HT1080 (cell line): Measurements from ENCODE around the gene TCF7L2. TPM values are rescaled to one million over a fixed set of nuclear protein-coding genes. Genes with fewer than 3 reads are reported as not detected.

Experiments used
- DNase-seq: peaks from one replicate; pipeline ENCODE4 v3.0.0-alpha.2; 2015; ENCODE audit warnings: low read depth
- total RNA-seq: library from RNA; depleted of rRNA; stranded (reverse); fragments of >200 nt; shearing (Covaris generic); gene quantifications from 2 replicates; pipeline ENCODE4 v1.2.3, GENCODE V29; 2014

TCF7L2 gene
- total RNA-seq, 1 experiment from 2014 or later = 9.6 TPM

- no peak for DNase-seq
Measured at GRCh38 chr10:113139699-113140098, 189.7 kb downstream of the TCF7L2 start.

GRCh38 chr10:113140143-113141011, 190.3 kb downstream of the TCF7L2 start:
- no peak for DNase-seq

GRCh38 chr10:113142601-113143362, 192.7 kb downstream of the TCF7L2 start:
- DNase-seq = no peak

- no peak for DNase-seq
Measured at GRCh38 chr10:113144576-113144975, 194.5 kb downstream of the TCF7L2 start.

- no peak for DNase-seq
Measured at GRCh38 chr10:113148071-113148825, 198.2 kb downstream of the TCF7L2 start.

GRCh38 chr10:113148901-113149300, 198.9 kb downstream of the TCF7L2 start:
- no peak for DNase-seq

GRCh38 chr10:113149626-113150025, 199.6 kb downstream of the TCF7L2 start:
- no peak for DNase-seq

GRCh38 chr10:113151190-113151666, 201.2 kb downstream of the TCF7L2 start:
- no peak for DNase-seq

GRCh38 chr10:113153493-113154102, 203.6 kb downstream of the TCF7L2 start:
- no peak for DNase-seq

GRCh38 chr10:113157441-113157840, 207.4 kb downstream of the TCF7L2 start:
- DNase-seq = no peak

GRCh38 chr10:113158183-113158582, 208.1 kb downstream of the TCF7L2 start:
- DNase-seq = no peak

GRCh38 chr10:113159563-113159962, 209.5 kb downstream of the TCF7L2 start:
- DNase-seq = no peak

GRCh38 chr10:113160641-113161040, 210.6 kb downstream of the TCF7L2 start:
- DNase-seq = no peak

GRCh38 chr10:113161066-113161465, 211.0 kb downstream of the TCF7L2 start:
- DNase-seq = no peak

- no peak for DNase-seq
Measured at GRCh38 chr10:113162960-113163359, 212.9 kb downstream of the TCF7L2 start.

- no peak for DNase-seq
Measured at GRCh38 chr10:113165673-113166072, 215.6 kb downstream of the TCF7L2 start.

GRCh38 chr10:113167702-113168101, 217.7 kb downstream of the TCF7L2 start:
- no peak for DNase-seq

- DNase-seq = no peak
Measured at GRCh38 chr10:113168584-113168983, 218.5 kb downstream of the TCF7L2 start.

GRCh38 chr10:113169111-113169510, 219.1 kb downstream of the TCF7L2 start:
- DNase-seq = no peak

GRCh38 chr10:113169853-113170460, 219.9 kb downstream of the TCF7L2 start:
- no peak for DNase-seq

GRCh38 chr10:113171662-113172061, 221.6 kb downstream of the TCF7L2 start:
- DNase-seq = no peak
